Metanephros (tissue), 2 donors: ENCODE results near the gene RBP5. TPM values are rescaled to one million over a fixed set of nuclear protein-coding genes. Genes with fewer than 3 reads are reported as not detected.

Source experiments
- small RNA-seq: library from RNA; depleted of rRNA; stranded (forward); fragments of <200 nt; gene quantifications from one replicate; pipeline ENCODE3, GENCODE V24; 2014; ENCODE audit warnings: low replicate concordance
- total RNA-seq: library from RNA; depleted of rRNA; stranded (reverse); fragments of >200 nt; gene quantifications from one replicate; pipeline ENCODE4 v1.2.3, GENCODE V29; 2014

Gene RBP5
- 17.7 TPM for total RNA-seq

GRCh38 chr12:7128681-7129286, at the start of gene RBP5:
TSS of gene RBP5 (minus strand) at chr12:7128889. CDS start at chr12:7128775, 114 bp downstream.

GRCh38 chr12:7129872-7130691, 1.4 kb upstream of the RBP5 start, which contains the start of gene CLSTN3:
TSS of gene CLSTN3 (plus strand) at chr12:7130371. CDS start at chr12:7130649, 278 bp downstream.

GRCh38 chr12:7108796-7109571, 19.7 kb downstream of the RBP5 start, which contains the start of gene C1RL:
TSS of gene C1RL (minus strand) at chr12:7109214. CDS start at chr12:7109180, 34 bp downstream.

GRCh38 chr12:7092229-7092985, 36.3 kb downstream of the RBP5 start, which contains the start of gene C1R:
TSS of gene C1R (minus strand) at chr12:7092445. CDS start at chr12:7092388, 57 bp downstream.

Small RNAs within 50 kb of the gene (small RNA-seq; reads per million reads assigned to genes)
- gene RNU6-485P: not detected

Other genes with a start within 250 kb of the RBP5 start
- 7.8 TPM for gene LRRC23, start 224.1 kb downstream of the RBP5 start, total RNA-seq
- gene ENO2, start 214.3 kb downstream of the RBP5 start, total RNA-seq: 5.7 TPM
- 77.0 TPM for gene ATN1, start 200.9 kb downstream of the RBP5 start, total RNA-seq
- gene RNU7-1, start 185.1 kb downstream of the RBP5 start, total RNA-seq: not detected
- gene C12orf57, start 184.9 kb downstream of the RBP5 start, total RNA-seq: 146 TPM
- 21.1 TPM for gene PTPN6, start 177.5 kb downstream of the RBP5 start, total RNA-seq
- gene PHB2, start 158.2 kb downstream of the RBP5 start, total RNA-seq: 186 TPM
- 26.9 TPM for gene EMG1, start 158.0 kb downstream of the RBP5 start, total RNA-seq
- 32.3 TPM for gene LPCAT3, start 110.4 kb downstream of the RBP5 start, total RNA-seq
- gene C1S, start 68.2 kb downstream of the RBP5 start, total RNA-seq: 87.9 TPM
- 108 TPM for gene C1R, start 36.4 kb downstream of the RBP5 start, total RNA-seq
- gene C1RL, start 19.7 kb downstream of the RBP5 start, total RNA-seq: 67.3 TPM
- 76.3 TPM for gene CLSTN3, start 1.5 kb upstream of the RBP5 start, total RNA-seq
- 39.7 TPM for gene PEX5, start 60.8 kb upstream of the RBP5 start, total RNA-seq
- not detected for gene ACSM4, start 175.2 kb upstream of the RBP5 start, total RNA-seq